ENCODE data around the gene EMC1.
A peak's percentile ranks its signal among the peaks of the same experiment; 100 is the strongest.

GRCh38 chr1:19240673-19241538, 10.4 kb downstream of the EMC1 start:
- TF ChIP-seq CTCF (IDR thresholded peaks at IDR 0.05) = peak; percentile 68 to 90 (median 85)
- peak in 1 of 3 donors; percentile 43 for TF ChIP-seq POLR2AphosphoS5 (IDR thresholded peaks at IDR 0.05)

Data from breast epithelium (tissue), 3 donors.